ENCODE results near the gene TMEM95. TPM values are rescaled to one million over a fixed set of nuclear protein-coding genes. Genes with fewer than 3 reads are reported as not detected.

The TMEM95 gene
- total and polyA plus RNA-seq, 2 of the 8 experiments (the other 6 are each of a cell fraction or from before 2014, with no cell fraction given), result not detected

DNA sequence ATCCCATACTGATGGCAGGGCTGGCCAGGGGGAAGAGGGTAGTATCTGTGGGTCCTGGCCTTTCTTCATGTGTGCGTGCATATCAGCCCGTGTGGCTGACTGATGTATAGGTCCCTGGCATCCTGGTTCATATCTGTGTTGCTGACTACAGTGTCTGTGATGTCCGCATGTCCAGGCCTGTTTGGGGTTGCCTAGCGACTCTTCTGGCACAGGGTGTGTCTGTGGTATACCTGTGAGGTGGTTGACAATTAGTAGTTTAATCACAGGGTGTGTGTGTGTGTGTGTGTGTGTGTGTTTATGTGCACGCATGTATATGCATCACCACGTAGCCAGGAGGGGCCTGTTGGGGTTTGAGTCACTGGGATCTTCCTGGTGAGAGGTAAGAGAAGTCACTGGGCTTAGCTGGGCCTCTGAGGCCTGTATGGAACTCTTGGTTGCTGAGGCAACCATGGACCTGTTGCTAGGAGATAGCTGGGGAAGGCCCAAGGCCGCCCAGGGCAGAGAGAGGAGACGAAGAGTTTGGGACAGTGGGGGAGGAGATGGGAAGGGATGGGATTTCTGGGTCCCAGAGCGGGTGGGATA is 603 bp upstream of the TMEM95 start (continued):
- TF ChIP-seq TBP (IDR thresholded peaks at IDR 0.05; ENCODE audit: low read depth, low read length) (no peak), HDAC6 (IDR thresholded peaks at IDR 0.05; ENCODE audit: low read depth, low read length) (no peak), TCF12 (IDR thresholded peaks at IDR 0.05; ENCODE audit: low read depth, low read length) (no peak), GTF2F1 (IDR thresholded peaks at IDR 0.05; ENCODE audit: borderline replicate concordance, low read depth, low read length) (no peak), TAF1 (IDR thresholded peaks at IDR 0.05; ENCODE audit: low read depth, low read length) (no peak), NRF1 (IDR thresholded peaks at IDR 0.05; ENCODE audit: low read depth, low read length) (no peak)
- TF ChIP-seq, protein P1, sequence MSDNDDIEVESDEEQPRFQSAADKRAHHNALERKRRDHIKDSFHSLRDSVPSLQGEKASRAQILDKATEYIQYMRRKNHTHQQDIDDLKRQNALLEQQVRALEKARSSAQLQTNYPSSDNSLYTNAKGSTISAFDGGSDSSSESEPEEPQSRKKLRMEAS (IDR thresholded peaks at IDR 0.05), result no peak

Data from H1 (cell line).